ENCODE results near the gene HIF1A. TPM values are rescaled to one million over a fixed set of nuclear protein-coding genes. Genes with fewer than 3 reads are reported as not detected.
A peak's percentile ranks its signal among the peaks of the same experiment; 100 is the strongest.

The HIF1A gene
- total and polyA plus RNA-seq, 7 donors, result 4.3 to 32.4 (median 17.4) TPM

- Histone ChIP-seq H3K27ac (no peak overlapping the region), H3K36me3 (ENCODE audit: insufficient read depth in 1 of 2, low read depth in 1 of 2) (no peaks in the 10 kb centered on the region), H3K9me3 (no peaks in the 10 kb centered on the region), H3K4me3 (no peak overlapping the region), H3K4me1 (no peaks in the 10 kb centered on the region), H3K27me3 (ENCODE audit: insufficient read depth in 3 of 3, low read length in 2 of 3) (no peaks in the 10 kb centered on the region)
- intact Hi-C loops (cut with DNase I), result no loop called here
- WGBS, 3 donors, result 93 to 94% (median 93%) methylated on average over 4 of the region's 4 CpGs
- DNase-seq (no peak), ATAC-seq (no peak)
- no peak for TF ChIP-seq CTCF (IDR thresholded peaks at IDR 0.05)
Measured at GRCh38 chr14:61649283-61649682, 46.0 kb upstream of the HIF1A start.

DNA sequence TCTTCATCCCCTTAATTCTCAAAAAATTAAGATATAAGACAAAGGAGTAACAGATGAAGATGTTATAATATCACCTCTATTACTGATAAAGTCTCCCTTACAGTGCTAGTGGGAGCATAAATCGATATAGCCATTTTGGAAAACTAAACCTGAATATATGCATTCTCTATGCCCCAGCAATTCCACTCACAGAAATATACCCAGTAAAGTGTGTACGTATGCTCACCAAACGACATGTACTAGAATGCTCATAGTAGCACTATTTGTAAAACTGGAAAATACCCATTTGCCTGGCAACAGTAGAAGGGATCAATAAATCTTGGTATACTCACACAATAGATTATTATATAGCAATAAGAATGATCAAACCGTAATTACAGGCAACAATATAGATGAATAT is 44.0 kb upstream of the HIF1A start:
- Histone ChIP-seq H3K27ac (no peak overlapping the region), H3K36me3 (ENCODE audit: insufficient read depth in 1 of 2, low read depth in 1 of 2) (no peaks in the 10 kb centered on the region), H3K4me3 (no peak overlapping the region), H3K9me3 (no peaks in the 10 kb centered on the region), H3K4me1 (no peaks in the 10 kb centered on the region), H3K27me3 (ENCODE audit: insufficient read depth in 3 of 3, low read length in 2 of 3) (no peaks in the 10 kb centered on the region)
- ATAC-seq (no peak), DNase-seq (no peak)
- intact Hi-C loops (cut with DNase I), result no loop called here
- TF ChIP-seq CTCF (IDR thresholded peaks at IDR 0.05), result no peak
- WGBS, 3 donors, result 93 to 95% (median 94%) methylated on average over 4 of the region's 4 CpGs

DNA sequence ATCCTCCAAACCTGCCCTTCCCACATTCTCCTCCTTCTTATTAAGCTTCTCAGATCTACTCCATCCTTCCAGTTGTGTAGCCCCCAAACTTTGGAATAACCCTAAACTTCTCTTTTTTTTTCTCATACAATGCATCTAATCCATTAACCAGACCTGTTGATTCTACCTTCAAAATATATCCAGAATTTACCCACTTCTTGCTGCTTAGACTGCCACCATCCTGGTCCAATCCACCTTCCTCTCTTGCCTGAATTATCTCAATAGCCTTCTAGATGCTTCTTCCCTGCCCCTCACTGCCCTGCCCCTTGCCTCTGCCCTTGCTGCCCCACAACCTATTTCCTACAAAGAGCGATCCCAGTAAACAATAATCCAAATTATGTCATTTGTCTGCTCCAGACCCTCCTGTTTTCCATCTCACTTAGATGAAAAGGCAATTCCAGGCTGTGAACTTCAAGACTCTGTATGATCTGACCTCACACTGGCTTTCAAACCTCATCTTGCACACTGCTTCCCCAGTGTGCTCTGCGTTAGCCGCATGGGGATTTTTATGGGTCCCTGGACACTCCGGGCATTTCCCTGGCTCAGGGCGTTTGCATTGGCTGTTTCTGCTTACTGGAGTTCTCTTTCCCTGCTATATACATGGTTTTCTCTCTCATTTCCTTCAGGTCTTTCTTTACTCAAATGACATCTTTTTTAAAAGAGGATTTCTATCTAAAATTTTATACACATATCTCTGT is 42.6 kb upstream of the HIF1A start:
- 29 to 34% (median 31%) methylated on average over 5 of the region's 5 CpGs for WGBS, 3 donors
- TF ChIP-seq CTCF (IDR thresholded peaks at IDR 0.05), result no peak
- H3K9me3 ChIP-seq, result no peaks in the 10 kb centered on the region
- no peaks in the 10 kb centered on the region for H3K27me3 ChIP-seq (ENCODE audit: insufficient read depth in 3 of 3, low read length in 2 of 3)
- H3K36me3 ChIP-seq (ENCODE audit: insufficient read depth in 1 of 2, low read depth in 1 of 2), result no peaks in the 10 kb centered on the region
- intact Hi-C loops (cut with DNase I), result no loop called here
- DNase-seq (no peak), ATAC-seq (no peak)
- H3K4me3 ChIP-seq, result no peak overlapping the region
- no peaks in the 10 kb centered on the region for H3K4me1 ChIP-seq
- H3K27ac ChIP-seq, result no peak overlapping the region

- DNase-seq (no peak), ATAC-seq (peak in 1 of 4 donors; percentile 57)
- Histone ChIP-seq H3K4me3 (no peak overlapping the region), H3K36me3 (ENCODE audit: insufficient read depth in 1 of 2, low read depth in 1 of 2) (no peaks in the 10 kb centered on the region), H3K27me3 (ENCODE audit: insufficient read depth in 3 of 3, low read length in 2 of 3) (no peaks in the 10 kb centered on the region), H3K9me3 (no peaks in the 10 kb centered on the region), H3K27ac (no peak overlapping the region), H3K4me1 (no peaks in the 10 kb centered on the region)
- no peak for TF ChIP-seq CTCF (IDR thresholded peaks at IDR 0.05)
- intact Hi-C loops (cut with DNase I), result no loop called here
- WGBS, 3 donors, result 15 to 22% (median 19%) methylated on average over 6 of the region's 6 CpGs
Measured at GRCh38 chr14:61653507-61653906, 41.8 kb upstream of the HIF1A start.

GRCh38 chr14:61654026-61654425 is 41.3 kb upstream of the HIF1A start:
- no peak for TF ChIP-seq CTCF (IDR thresholded peaks at IDR 0.05)
- no peaks in the 10 kb centered on the region for H3K9me3 ChIP-seq
- DNase-seq, result no peak
- 43 to 67% (median 43%) methylated on average over 1 of the region's 1 CpG for WGBS, 3 donors
- no peaks in the 10 kb centered on the region for H3K27me3 ChIP-seq (ENCODE audit: insufficient read depth in 3 of 3, low read length in 2 of 3)
- intact Hi-C loops (cut with DNase I), result no loop called here
- no peaks in the 10 kb centered on the region for H3K36me3 ChIP-seq (ENCODE audit: insufficient read depth in 1 of 2, low read depth in 1 of 2)
- no peaks in the 10 kb centered on the region for H3K4me1 ChIP-seq
- no peak for ATAC-seq
- H3K27ac ChIP-seq, result no peak overlapping the region
- H3K4me3 ChIP-seq, result no peak overlapping the region

Measured in psoas muscle (tissue), 8 donors.